Right lobe of liver (tissue), 4 donors: Measurements from ENCODE around the gene OR51I2.

Experiments
- CTCF ChIP-seq, 4 donors: fragments of 200-600 bp in 3 of 4; fragments of 450-650 bp in 1 of 4; IDR thresholded peaks; one replicate each; pipeline versions ENCODE4 v1.5.1 to v1.8.0; 2016 to 2022; ENCODE audit warnings: antibody characterized with exemption in 4 of 4, mild to moderate bottlenecking in 2 of 4
- POLR2A ChIP-seq: fragments of 450-650 bp; IDR thresholded peaks from one replicate; pipeline ENCODE4 v1.6.1; 2017; ENCODE audit warnings: antibody characterized with exemption, mild to moderate bottlenecking
- donor health status: DM: no; HTN: no; CAD: no.
- donor health status: DM: no; HTN: no; CAD: no.
- donor health status: DM: no; HTN: yes; CAD: no.

- no peak for TF ChIP-seq POLR2A
- no peak for TF ChIP-seq CTCF (IDR thresholded peaks at IDR 0.05)
Observed at GRCh38 chr11:5449432-5449831, 309 bp downstream of the OR51I2 start.
